NOMO-1 (cell line): ENCODE data around the gene SP110.
"Not testable (repeated sequence)": the region's sequence is repeated elsewhere in the genome, so short reads cannot be mapped to it uniquely, and the experiment has no call there.

ENCODE experiments used
- DNase-seq, 2 experiments: peaks; one replicate each; lab custom pipeline; 2025; ENCODE audit not compliant: unreplicated experiment in 2 of 2; lab: John Stamatoyannopoulos, UW

SP110 gene

GRCh38 chr2:230129343-230129742 is 90.4 kb downstream of the SP110 start:
- no peak for DNase-seq

GRCh38 chr2:230128623-230129342 is 91.0 kb downstream of the SP110 start:
- DNase-seq = no peak

GRCh38 chr2:230127195-230127594 is 92.6 kb downstream of the SP110 start:
- peak; percentile 3 to 59 for DNase-seq

GRCh38 chr2:230124757-230125431 is 94.9 kb downstream of the SP110 start:
- peak; percentile 86 to 97 for DNase-seq

GRCh38 chr2:230124235-230124634 is 95.5 kb downstream of the SP110 start:
- peak; percentile 76 to 77 for DNase-seq

GRCh38 chr2:230120376-230120775 is 99.4 kb downstream of the SP110 start:
- DNase-seq = not testable (repeated sequence)

GRCh38 chr2:230119827-230120226 is 100.0 kb downstream of the SP110 start:
- DNase-seq = not testable (repeated sequence)
